GM18499 (cell line): ENCODE data around the gene DHRS2.

Experiments
- ATAC-seq: cut with Tn5 transposase; IDR thresholded peaks from one replicate; pipeline ENCODE4 v1.9.1; 2021; ENCODE audit warnings: moderate number of reproducible peaks; ENCODE audit not compliant: insufficient read depth, unreplicated experiment

DHRS2 gene

GRCh38 chr14:23645812-23646647, 9.9 kb downstream of the DHRS2 start:
- ATAC-seq = no peak

GRCh38 chr14:23646648-23647549, 10.7 kb downstream of the DHRS2 start:
- ATAC-seq = no peak

GRCh38 chr14:23647619-23648018, 11.5 kb downstream of the DHRS2 start:
- no peak for ATAC-seq

GRCh38 chr14:23648764-23649460, 12.7 kb downstream of the DHRS2 start:
- ATAC-seq = no peak

- no peak for ATAC-seq
Measured at GRCh38 chr14:23650506-23650905, 14.3 kb downstream of the DHRS2 start.

GRCh38 chr14:23653051-23653450, 16.9 kb downstream of the DHRS2 start:
- no peak for ATAC-seq

- no peak for ATAC-seq
Measured at GRCh38 chr14:23654231-23654630, 18.1 kb downstream of the DHRS2 start.

GRCh38 chr14:23657959-23658470, 21.9 kb downstream of the DHRS2 start:
- no peak for ATAC-seq

- ATAC-seq = no peak
Measured at GRCh38 chr14:23660290-23661226, 24.4 kb downstream of the DHRS2 start.

GRCh38 chr14:23661542-23661941, 25.4 kb downstream of the DHRS2 start:
- ATAC-seq = no peak

GRCh38 chr14:23663127-23663526, 27.0 kb downstream of the DHRS2 start:
- ATAC-seq = no peak

- no peak for ATAC-seq
Measured at GRCh38 chr14:23663711-23664110, 27.5 kb downstream of the DHRS2 start.

- no peak for ATAC-seq
Measured at GRCh38 chr14:23664207-23664885, 28.2 kb downstream of the DHRS2 start.

GRCh38 chr14:23665302-23666016, 29.3 kb downstream of the DHRS2 start:
- no peak for ATAC-seq

- no peak for ATAC-seq
Measured at GRCh38 chr14:23667134-23667533, 31.0 kb downstream of the DHRS2 start.

- no peak for ATAC-seq
Measured at GRCh38 chr14:23669441-23669840, 33.3 kb downstream of the DHRS2 start.

GRCh38 chr14:23670481-23670880, 34.3 kb downstream of the DHRS2 start:
- no peak for ATAC-seq

- ATAC-seq = no peak
Measured at GRCh38 chr14:23672200-23672599, 36.0 kb downstream of the DHRS2 start.
